ENCODE data around the gene SP8. TPM values are rescaled to one million over a fixed set of nuclear protein-coding genes. Genes with fewer than 3 reads are reported as not detected.
A peak's percentile ranks its signal among the peaks of the same experiment; 100 is the strongest.

Gene SP8
- polyA plus RNA-seq, 1 donor (not counting 4 experiments of a cell fraction or from before 2014, with no cell fraction given), result 0.17 TPM

DNA sequence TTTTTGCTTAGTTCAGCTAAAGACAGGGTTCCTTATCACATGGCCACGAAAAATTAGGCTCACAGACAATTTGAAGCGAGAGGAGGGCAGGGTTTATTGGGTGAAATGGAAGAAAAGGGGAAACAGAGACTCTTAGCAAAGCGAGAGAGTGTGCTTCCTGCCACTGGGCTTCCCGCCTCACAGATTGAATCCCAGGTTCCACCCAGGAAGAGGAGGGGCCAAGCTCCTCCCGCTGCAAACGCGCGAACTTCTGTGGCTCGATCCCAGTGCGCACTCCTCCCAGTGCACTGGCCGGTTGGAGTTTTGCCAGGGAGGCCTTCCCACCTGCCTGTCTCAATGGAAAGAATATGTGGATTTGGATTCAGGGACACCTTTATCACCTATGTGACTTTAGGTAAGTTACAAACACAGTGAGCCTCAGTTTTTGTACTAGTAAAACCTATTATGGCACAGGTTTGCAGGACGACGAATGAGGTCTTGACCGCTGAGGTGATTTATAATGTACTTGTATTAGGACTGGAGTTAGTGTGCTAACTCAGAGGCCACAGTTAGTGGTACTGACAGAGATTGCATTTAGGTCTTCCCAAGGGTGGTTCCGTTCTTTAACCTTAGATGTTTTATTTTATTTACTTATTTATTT is 48.5 kb upstream of the SP8 start:
- no peaks in the 10 kb centered on the region for H3K4me1 ChIP-seq (ENCODE audit: control insufficient read depth, extremely low read depth, insufficient read depth, low read length)
- TF ChIP-seq EZH2 (IDR thresholded peaks at IDR 0.05; ENCODE audit: low read length), result no peak
- TF ChIP-seq, protein P1, sequence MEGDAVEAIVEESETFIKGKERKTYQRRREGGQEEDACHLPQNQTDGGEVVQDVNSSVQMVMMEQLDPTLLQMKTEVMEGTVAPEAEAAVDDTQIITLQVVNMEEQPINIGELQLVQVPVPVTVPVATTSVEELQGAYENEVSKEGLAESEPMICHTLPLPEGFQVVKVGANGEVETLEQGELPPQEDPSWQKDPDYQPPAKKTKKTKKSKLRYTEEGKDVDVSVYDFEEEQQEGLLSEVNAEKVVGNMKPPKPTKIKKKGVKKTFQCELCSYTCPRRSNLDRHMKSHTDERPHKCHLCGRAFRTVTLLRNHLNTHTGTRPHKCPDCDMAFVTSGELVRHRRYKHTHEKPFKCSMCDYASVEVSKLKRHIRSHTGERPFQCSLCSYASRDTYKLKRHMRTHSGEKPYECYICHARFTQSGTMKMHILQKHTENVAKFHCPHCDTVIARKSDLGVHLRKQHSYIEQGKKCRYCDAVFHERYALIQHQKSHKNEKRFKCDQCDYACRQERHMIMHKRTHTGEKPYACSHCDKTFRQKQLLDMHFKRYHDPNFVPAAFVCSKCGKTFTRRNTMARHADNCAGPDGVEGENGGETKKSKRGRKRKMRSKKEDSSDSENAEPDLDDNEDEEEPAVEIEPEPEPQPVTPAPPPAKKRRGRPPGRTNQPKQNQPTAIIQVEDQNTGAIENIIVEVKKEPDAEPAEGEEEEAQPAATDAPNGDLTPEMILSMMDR (optimal IDR thresholded peaks at IDR 0.05 in 1 of 3, IDR thresholded peaks at IDR 0.05 in 1 of 3, conservative IDR thresholded peaks at IDR 0.05 in 1 of 3; ENCODE audit: extremely low read depth in 1 of 3, insufficient read depth in 2 of 3, low read length in 3 of 3), result no peak
- no peaks in the 10 kb centered on the region for H3K9me1 ChIP-seq (ENCODE audit: control insufficient read depth, extremely low read depth, insufficient read depth, low read length)
- no peak overlapping the region for H3K4me3 ChIP-seq (ENCODE audit: control insufficient read depth in 2 of 3, extremely low read depth in 1 of 3, insufficient read depth in 2 of 3, low read depth in 1 of 3, low read length in 3 of 3)
- H3K4me2 ChIP-seq (ENCODE audit: control insufficient read depth, extremely low read depth, insufficient read depth, low read depth, low read length), result no peak overlapping the region
- DNase-seq (ENCODE audit: low read depth, low spot score) (no peak), FAIRE-seq (no peak)
- H3K79me2 ChIP-seq (ENCODE audit: control insufficient read depth, insufficient read depth, low read length), result no peaks in the 10 kb centered on the region
- H3K27me3 ChIP-seq (ENCODE audit: control insufficient read depth, extremely low read depth, insufficient read depth, low read length), result no peaks in the 10 kb centered on the region
- no peak overlapping the region for H3K9ac ChIP-seq (ENCODE audit: control insufficient read depth, extremely low read depth, insufficient read depth, low read length)
- no peak overlapping the region for H3K27ac ChIP-seq (ENCODE audit: control insufficient read depth, insufficient read depth, low read length)
- no peaks in the 10 kb centered on the region for H3K36me3 ChIP-seq (ENCODE audit: control insufficient read depth in 2 of 2, extremely low read depth in 1 of 2, insufficient read depth in 2 of 2, low read length in 2 of 2)
- dilution Hi-C loops (cut with MboI; ENCODE audit: extremely low pct_ligation_motif_present, low sequenced_read_pairs), result no loop called here
- no peaks in the 10 kb centered on the region for H3K9me3 ChIP-seq (ENCODE audit: control insufficient read depth, low read depth, low read length)
- no peak overlapping the region for H2AFZ ChIP-seq (ENCODE audit: control insufficient read depth, low read length)
- no peaks in the 10 kb centered on the region for H4K20me1 ChIP-seq (ENCODE audit: control insufficient read depth, extremely low read depth, insufficient read depth, low read length)

DNA sequence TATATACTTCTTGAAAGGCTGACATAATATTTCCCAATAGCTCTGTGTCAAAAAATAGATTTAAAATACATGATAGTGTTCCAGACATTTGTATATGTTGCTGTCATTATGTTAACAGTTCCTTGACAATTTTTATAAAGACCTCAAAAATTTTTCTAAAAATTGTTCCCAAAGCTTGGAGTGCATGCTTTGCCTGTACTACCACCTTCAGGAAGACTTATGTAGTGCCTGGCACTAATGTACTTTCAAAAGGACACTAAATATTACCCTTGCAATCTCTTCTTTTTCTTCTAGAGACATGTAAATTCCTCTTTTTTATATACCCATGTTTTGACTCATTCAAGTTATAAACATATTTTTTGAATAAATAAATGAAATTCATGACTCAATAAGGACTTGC is 48.0 kb upstream of the SP8 start:
- no peaks in the 10 kb centered on the region for H3K9me1 ChIP-seq (ENCODE audit: control insufficient read depth, extremely low read depth, insufficient read depth, low read length)
- no peak overlapping the region for H3K27ac ChIP-seq (ENCODE audit: control insufficient read depth, insufficient read depth, low read length)
- H3K4me3 ChIP-seq (ENCODE audit: control insufficient read depth in 2 of 3, extremely low read depth in 1 of 3, insufficient read depth in 2 of 3, low read depth in 1 of 3, low read length in 3 of 3), result no peak overlapping the region
- no peak overlapping the region for H2AFZ ChIP-seq (ENCODE audit: control insufficient read depth, low read length)
- FAIRE-seq (no peak), DNase-seq (ENCODE audit: low read depth, low spot score) (no peak)
- no peaks in the 10 kb centered on the region for H3K36me3 ChIP-seq (ENCODE audit: control insufficient read depth in 2 of 2, extremely low read depth in 1 of 2, insufficient read depth in 2 of 2, low read length in 2 of 2)
- no peaks in the 10 kb centered on the region for H4K20me1 ChIP-seq (ENCODE audit: control insufficient read depth, extremely low read depth, insufficient read depth, low read length)
- no peaks in the 10 kb centered on the region for H3K27me3 ChIP-seq (ENCODE audit: control insufficient read depth, extremely low read depth, insufficient read depth, low read length)
- no peaks in the 10 kb centered on the region for H3K9me3 ChIP-seq (ENCODE audit: control insufficient read depth, low read depth, low read length)
- no peaks in the 10 kb centered on the region for H3K79me2 ChIP-seq (ENCODE audit: control insufficient read depth, insufficient read depth, low read length)
- no peak overlapping the region for H3K4me2 ChIP-seq (ENCODE audit: control insufficient read depth, extremely low read depth, insufficient read depth, low read depth, low read length)
- TF ChIP-seq EZH2 (IDR thresholded peaks at IDR 0.05; ENCODE audit: low read length), result no peak
- TF ChIP-seq, protein P1 (optimal IDR thresholded peaks at IDR 0.05 in 1 of 3, IDR thresholded peaks at IDR 0.05 in 1 of 3, conservative IDR thresholded peaks at IDR 0.05 in 1 of 3; ENCODE audit: extremely low read depth in 1 of 3, insufficient read depth in 2 of 3, low read length in 3 of 3), result peak in 2 of 3 experiments; percentile 34 to 58
- H3K9ac ChIP-seq (ENCODE audit: control insufficient read depth, extremely low read depth, insufficient read depth, low read length), result no peak overlapping the region
- dilution Hi-C loops (cut with MboI; ENCODE audit: extremely low pct_ligation_motif_present, low sequenced_read_pairs), result no loop called here
- no peaks in the 10 kb centered on the region for H3K4me1 ChIP-seq (ENCODE audit: control insufficient read depth, extremely low read depth, insufficient read depth, low read length)
